ENCODE data around the gene PPP3R2.

- TF ChIP-seq CTCF (IDR thresholded peaks at IDR 0.05; ENCODE audit: insufficient read depth, low read length), result no peak
- no peak for TF ChIP-seq REST (IDR thresholded peaks at IDR 0.05; ENCODE audit: insufficient replicate concordance, low read depth)
- no peak for TF ChIP-seq SPI1 (IDR thresholded peaks at IDR 0.05; ENCODE audit: borderline replicate concordance, low read depth)
- no peak for TF ChIP-seq POLR2AphosphoS5 (IDR thresholded peaks at IDR 0.05; ENCODE audit: low read depth)
- TF ChIP-seq GABPA (IDR thresholded peaks at IDR 0.05; ENCODE audit: low read depth), result no peak
Observed at GRCh38 chr9:101582553-101582952, 12.2 kb downstream of the PPP3R2 start.
